Stimulated activated CD4-positive, alpha-beta T cell treated with anti-CD3 and anti-CD28 coated beads, Interleukin-12 subunit alpha, Interleukin-12 subunit beta, amount 100 ng/mL, for 4 hours (primary cell): ENCODE measurements around the gene OR13C9.
"Not testable (repeated sequence)": the region's sequence is repeated elsewhere in the genome, so short reads cannot be mapped to it uniquely, and the experiment has no call there.

ENCODE experiments used
- DNase-seq: peaks from one replicate; pipeline ENCODE4 v3.0.0-alpha.2; 2020

The OR13C9 gene, protein sequence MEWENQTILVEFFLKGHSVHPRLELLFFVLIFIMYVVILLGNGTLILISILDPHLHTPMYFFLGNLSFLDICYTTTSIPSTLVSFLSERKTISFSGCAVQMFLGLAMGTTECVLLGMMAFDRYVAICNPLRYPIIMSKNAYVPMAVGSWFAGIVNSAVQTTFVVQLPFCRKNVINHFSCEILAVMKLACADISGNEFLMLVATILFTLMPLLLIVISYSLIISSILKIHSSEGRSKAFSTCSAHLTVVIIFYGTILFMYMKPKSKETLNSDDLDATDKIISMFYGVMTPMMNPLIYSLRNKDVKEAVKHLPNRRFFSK

GRCh38 chr9:104618104-104618503, at the start of gene OR13C9:
Gene OR13C9 (minus strand): TSS chr9:104618204. CDS start chr9:104618204, 0 bp downstream.
- no peak for DNase-seq

DNA sequence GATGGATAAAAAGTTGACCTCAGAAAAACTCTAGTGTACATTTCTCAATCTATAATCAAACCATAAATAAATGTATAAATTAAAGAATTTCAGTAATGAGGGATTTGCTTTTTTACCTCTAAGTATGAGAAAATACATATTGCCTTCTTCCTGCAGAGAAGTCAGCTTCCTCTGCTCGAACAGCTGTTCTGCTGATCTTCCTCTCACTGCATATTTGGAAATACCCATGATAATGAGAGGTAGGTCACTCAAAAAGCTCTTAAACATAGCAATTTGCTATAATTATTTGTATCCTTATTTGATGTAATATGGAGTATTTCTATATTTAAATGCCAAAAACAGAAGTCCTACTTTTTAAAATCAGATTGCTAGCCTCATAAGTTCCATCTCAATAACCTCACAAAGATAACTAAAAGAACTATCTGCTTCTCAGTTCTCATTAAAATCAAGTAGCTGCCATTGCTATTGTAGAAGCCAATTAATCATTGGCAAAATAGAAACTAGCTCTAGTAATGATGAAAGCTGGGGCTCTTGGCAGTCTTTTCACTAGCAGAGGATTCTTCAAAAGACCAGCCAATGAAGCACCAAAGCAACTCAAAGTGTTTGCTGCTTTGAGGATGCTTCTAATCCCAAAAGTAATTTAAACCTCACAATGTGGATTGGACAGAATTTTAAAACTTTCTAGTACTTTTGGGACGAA, 40.6 kb upstream of the OR13C9 start:
- DNase-seq, result no peak

- no peak for DNase-seq
Measured at GRCh38 chr9:104635456-104635855, 17.5 kb upstream of the OR13C9 start.

DNA sequence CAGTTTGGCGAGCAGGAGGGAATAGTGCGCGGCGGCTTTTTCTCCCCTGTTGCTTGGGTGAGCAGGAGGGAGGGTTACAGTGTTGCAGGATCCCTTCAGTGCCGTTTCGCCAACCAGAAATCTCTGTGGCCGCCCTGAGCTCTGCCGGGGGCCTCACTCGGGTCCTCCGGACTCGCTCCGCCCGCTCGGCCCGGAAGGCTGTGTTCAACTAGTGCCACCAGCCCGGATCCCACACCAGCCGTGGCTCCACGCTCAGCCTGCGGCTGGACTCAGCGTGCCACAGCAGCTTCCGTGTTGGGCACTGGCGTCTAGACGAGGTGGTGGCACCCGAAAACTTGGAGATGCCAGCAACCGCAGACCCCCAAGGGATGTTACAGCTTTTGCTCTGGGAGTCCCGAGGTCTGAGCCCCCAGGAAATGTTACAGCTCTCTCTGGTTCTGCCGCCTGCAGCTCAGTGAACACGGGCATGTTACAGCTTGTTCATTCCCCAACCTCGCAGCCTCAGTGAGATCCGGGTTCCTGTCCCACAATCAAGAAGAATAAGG, 16.0 kb upstream of the OR13C9 start:
- DNase-seq, result no peak

DNA sequence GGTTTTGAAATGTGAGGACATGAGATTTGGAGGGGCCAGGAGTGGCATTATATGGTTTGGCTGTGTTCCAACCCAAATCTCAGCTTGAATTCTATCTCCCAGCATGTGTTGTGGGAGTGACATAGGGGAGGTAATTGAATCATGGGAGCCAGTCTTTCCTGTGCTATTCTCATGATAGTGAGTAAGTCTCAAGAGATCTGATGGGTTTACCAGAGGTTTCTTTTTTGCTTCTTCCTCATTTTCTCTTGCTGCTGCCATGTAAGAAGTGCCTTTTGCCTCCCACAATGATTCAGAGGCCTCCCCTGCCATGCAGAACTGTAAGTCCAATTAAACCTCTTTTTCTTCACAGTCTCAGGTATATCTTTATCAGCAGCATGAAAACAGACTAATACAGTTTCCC, 8.0 kb upstream of the OR13C9 start:
- not testable (repeated sequence) for DNase-seq

GRCh38 chr9:104617418-104617817, 586 bp downstream of the OR13C9 start:
- DNase-seq, result no peak

- no peak for DNase-seq
Measured at GRCh38 chr9:104611213-104611612, 6.8 kb downstream of the OR13C9 start.

GRCh38 chr9:104608336-104608735, 9.7 kb downstream of the OR13C9 start:
- no peak for DNase-seq

DNA sequence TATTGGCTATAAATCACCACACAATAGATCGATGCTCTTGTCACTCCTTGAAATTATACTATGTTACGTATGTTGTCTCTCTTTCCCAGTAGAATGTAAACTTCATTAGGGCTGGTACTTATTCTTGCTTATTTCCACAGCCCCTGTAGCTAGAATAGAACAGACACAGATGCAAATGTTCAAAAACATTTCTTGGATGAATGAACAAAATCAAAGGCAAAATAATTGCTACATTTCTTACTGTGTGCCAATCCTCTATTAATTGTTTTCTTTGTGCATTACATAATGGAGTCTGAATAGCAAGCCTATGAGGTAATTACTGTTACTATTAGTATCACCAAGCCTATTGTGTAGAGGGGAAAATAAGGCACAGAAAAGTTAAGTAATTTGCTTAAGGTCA, 11.9 kb downstream of the OR13C9 start:
- no peak for DNase-seq

- DNase-seq, result not testable (repeated sequence)
Measured at GRCh38 chr9:104605527-104605926, 12.5 kb downstream of the OR13C9 start, which contains the start of gene OR13C2. Gene OR13C2 (minus strand): TSS chr9:104605627. CDS start chr9:104605627, 0 bp downstream.

GRCh38 chr9:104604801-104605200, 13.2 kb downstream of the OR13C9 start:
- no peak for DNase-seq

- DNase-seq, result not testable (repeated sequence)
Measured at GRCh38 chr9:104599313-104599712, 18.7 kb downstream of the OR13C9 start, which contains the start of gene OR13C5. Gene OR13C5 (minus strand): TSS chr9:104599413. CDS start chr9:104599413, 0 bp downstream.

- not testable (repeated sequence) for DNase-seq
Measured at GRCh38 chr9:104598749-104599148, 19.3 kb downstream of the OR13C9 start.

GRCh38 chr9:104589626-104590025, 28.4 kb downstream of the OR13C9 start:
- DNase-seq, result no peak

- DNase-seq, result no peak
Measured at GRCh38 chr9:104586496-104587180, 31.4 kb downstream of the OR13C9 start.

GRCh38 chr9:104580562-104580961, 37.4 kb downstream of the OR13C9 start:
- DNase-seq, result no peak

- no peak for DNase-seq
Measured at GRCh38 chr9:104577263-104577662, 40.7 kb downstream of the OR13C9 start.

DNA sequence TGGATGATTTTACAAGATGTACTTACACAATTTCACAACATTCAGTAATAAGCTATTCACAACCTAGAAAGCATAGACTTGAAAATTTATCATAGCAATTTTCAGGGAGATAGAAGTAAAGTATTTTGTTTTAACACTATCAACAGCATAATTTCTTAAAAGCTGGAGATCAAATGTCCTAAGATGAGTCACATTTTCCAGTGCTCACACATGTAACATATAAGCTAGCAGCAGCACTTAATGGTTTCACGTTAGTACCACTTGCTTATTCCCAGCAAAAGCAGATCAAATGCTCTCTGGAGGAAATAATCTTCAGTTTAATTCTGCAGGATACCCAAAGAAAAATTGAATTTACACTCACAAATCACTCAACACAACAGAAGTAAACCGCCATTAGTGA, 42.5 kb downstream of the OR13C9 start:
- DNase-seq, result no peak

DNA sequence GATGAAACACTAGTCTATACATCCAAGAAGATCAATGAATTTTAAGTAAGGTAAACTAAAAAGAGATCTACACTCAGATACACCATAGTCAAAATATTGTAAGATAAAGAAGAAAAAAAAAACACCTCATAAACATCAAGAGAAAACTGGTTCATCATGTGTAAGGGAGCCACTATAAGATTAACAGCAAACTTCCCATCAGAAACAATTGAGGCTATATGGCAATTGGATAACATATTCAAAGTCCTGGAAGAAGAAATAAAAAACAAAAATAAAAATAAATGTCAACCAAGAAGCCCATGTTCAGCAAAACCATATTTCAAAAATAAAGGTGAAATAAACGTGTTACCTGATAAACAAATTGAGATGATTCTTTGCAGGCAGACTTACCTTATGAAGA, 45.4 kb downstream of the OR13C9 start:
- no peak for DNase-seq

DNA sequence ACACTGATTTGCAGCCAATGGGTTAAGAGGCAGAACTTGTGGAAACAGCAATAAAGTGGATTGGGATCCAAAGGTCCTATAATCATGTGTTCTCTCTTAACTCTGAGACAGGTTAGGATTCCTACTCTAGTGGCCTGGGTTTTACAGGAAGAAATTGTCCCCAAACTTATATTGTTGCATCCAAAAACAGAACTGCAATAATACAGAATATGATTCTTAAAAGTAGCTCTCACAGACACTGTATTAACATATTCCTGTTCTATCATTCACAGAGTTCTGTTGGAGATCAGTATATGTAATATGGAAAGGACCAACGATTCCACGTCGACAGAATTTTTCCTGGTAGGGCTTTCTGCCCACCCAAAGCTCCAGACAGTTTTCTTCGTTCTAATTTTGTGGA, 49.1 kb downstream of the OR13C9 start, which contains the start of gene OR13C8:
Gene OR13C8, plus strand, starts transcription at position 301 of the 400 bp plus-strand sequence. Its CDS starts 0 bp downstream, at position 301.
- no peak for DNase-seq
